Neural cell (in vitro differentiated cells): ENCODE data around the gene C22orf39. TPM values are rescaled to one million over a fixed set of nuclear protein-coding genes. Genes with fewer than 3 reads are reported as not detected.

Experiments used
- H2AFZ ChIP-seq: fragments of 200-600, 300-800 bp; sonication (generic), shearing (Covaris generic); 2 replicates; pipeline ENCODE4 v1.6.0; 2014; ENCODE audit warnings: low read depth, mild to moderate bottlenecking, antibody characterized with exemption, low read length, moderate library complexity
- H3F3A ChIP-seq: fragments of 200-600 bp; shearing (Covaris generic); 2 replicates; pipeline ENCODE4 v1.6.1; 2016; ENCODE audit warnings: mild to moderate bottlenecking, moderate library complexity, mixed read lengths, antibody characterized with exemption, low read length; ENCODE audit not compliant: insufficient read depth, poor library complexity, severe bottlenecking
- H3K27ac ChIP-seq: fragments of 200-600, 300-800 bp; sonication (generic), shearing (Covaris generic); 2 replicates; pipeline ENCODE4 v1.5.1; 2014; ENCODE audit warnings: mild to moderate bottlenecking, low read length, moderate library complexity
- H3K27me3 ChIP-seq: fragments of 300-800, 200-600 bp; sonication (generic), shearing (Covaris generic); 2 replicates; pipeline ENCODE4 v1.6.0; 2014; ENCODE audit warnings: mild to moderate bottlenecking, low read depth, low read length, moderate library complexity; ENCODE audit not compliant: insufficient read depth
- H3K36me3 ChIP-seq: fragments of 300-800, 200-600 bp; sonication (generic), shearing (Covaris generic); 2 replicates; pipeline ENCODE4 v1.5.1; 2014; ENCODE audit warnings: mild to moderate bottlenecking, antibody characterized with exemption, low read length, moderate library complexity; ENCODE audit not compliant: insufficient read depth
- H3K4me2 ChIP-seq: fragments of 300-800, 200-600 bp; sonication (generic), shearing (Covaris generic); 2 replicates; pipeline ENCODE4 v1.6.0; 2014; ENCODE audit warnings: mild to moderate bottlenecking, low read length
- H3K4me3 ChIP-seq: fragments of 300-800, 200-600 bp; sonication (generic), shearing (Covaris generic); 2 replicates; pipeline ENCODE4 v1.5.1; 2014; ENCODE audit warnings: mild to moderate bottlenecking, low read length, moderate library complexity
- H3K79me2 ChIP-seq: fragments of 200-600 bp; shearing (Covaris generic); replicated peaks from 2 replicates; pipeline ENCODE4 v1.6.0; 2014; ENCODE audit warnings: mild to moderate bottlenecking, low read length, moderate library complexity; ENCODE audit not compliant: insufficient read depth
- H3K9ac ChIP-seq: fragments of 300-800, 200-600 bp; sonication (generic), shearing (Covaris generic); 2 replicates; pipeline ENCODE4 v1.6.1; 2016; ENCODE audit warnings: mild to moderate bottlenecking, low read length, mixed read lengths
- H3K9me2 ChIP-seq: fragments of 200-600 bp; shearing (Covaris generic); 2 replicates; pipeline ENCODE4 v1.6.1; 2016; ENCODE audit warnings: mild to moderate bottlenecking, low read length, mixed read lengths; ENCODE audit not compliant: insufficient read depth
- H3K9me3 ChIP-seq: fragments of 200-600, 300-800 bp; sonication (generic), shearing (Covaris generic); 2 replicates; pipeline ENCODE4 v1.6.1; 2016; ENCODE audit warnings: mild to moderate bottlenecking, mixed run types, low read length, moderate library complexity, mixed read lengths
- H4K20me1 ChIP-seq: fragments of 200-600 bp; shearing (Covaris generic); 2 replicates; pipeline ENCODE4 v1.6.1; 2016; ENCODE audit warnings: mild to moderate bottlenecking, mixed run types; ENCODE audit not compliant: insufficient read depth
- CTCF ChIP-seq: fragments of 450-650 bp; IDR thresholded peaks from 2 replicates; pipeline ENCODE4 v1.5.1; 2014; ENCODE audit warnings: antibody characterized with exemption, mild to moderate bottlenecking, moderate library complexity; ENCODE audit not compliant: poor library complexity, severe bottlenecking
- EP300 ChIP-seq: fragments of 450-650 bp; conservative IDR thresholded peaks from 2 replicates; pipeline ENCODE4 v1.6.1; 2014; ENCODE audit warnings: antibody characterized with exemption, mild to moderate bottlenecking, moderate library complexity; ENCODE audit not compliant: poor library complexity, severe bottlenecking
- EZH2 ChIP-seq: fragments of 200-600, 300-800 bp; shearing (Covaris generic), sonication (generic); IDR thresholded peaks from 2 replicates; pipeline ENCODE4 v1.6.1; 2014; ENCODE audit warnings: antibody characterized with exemption, low read length, borderline replicate concordance, mild to moderate bottlenecking; ENCODE audit not compliant: insufficient read depth, poor library complexity, severe bottlenecking
- MXI1 ChIP-seq: fragments of 450-650 bp; conservative IDR thresholded peaks from 2 replicates; pipeline ENCODE4 v1.6.1; 2014; ENCODE audit warnings: antibody characterized with exemption, mild to moderate bottlenecking; ENCODE audit not compliant: poor library complexity, severe bottlenecking
- POLR2AphosphoS5 ChIP-seq: IDR thresholded peaks from 2 replicates; pipeline ENCODE4 v1.6.1; 2012
- RAD21 ChIP-seq: fragments of 450-650 bp; conservative IDR thresholded peaks from 2 replicates; pipeline ENCODE4 v1.6.1; 2014; ENCODE audit warnings: antibody characterized with exemption, mild to moderate bottlenecking, moderate library complexity
- REST ChIP-seq: IDR thresholded peaks from 2 replicates; pipeline ENCODE4 v1.6.1; 2012; ENCODE audit warnings: borderline replicate concordance
- SMC3 ChIP-seq: fragments of 450-650 bp; conservative IDR thresholded peaks from 2 replicates; pipeline ENCODE4 v1.6.1; 2014; ENCODE audit warnings: antibody characterized with exemption, mild to moderate bottlenecking, moderate library complexity; ENCODE audit not compliant: poor library complexity
- TAF1 ChIP-seq: IDR thresholded peaks from 2 replicates; pipeline ENCODE4 v1.6.1; 2012; ENCODE audit warnings: low read depth
- polyA plus RNA-seq: library from polyadenylated mRNA; depleted of rRNA; stranded (reverse); fragments of >200 nt; gene quantifications from 2 replicates; pipeline ENCODE4 v1.2.3, GENCODE V29; 2014

C22orf39 gene
- polyA plus RNA-seq, 1 donor from 2014 or later = 94.9 TPM

DNA sequence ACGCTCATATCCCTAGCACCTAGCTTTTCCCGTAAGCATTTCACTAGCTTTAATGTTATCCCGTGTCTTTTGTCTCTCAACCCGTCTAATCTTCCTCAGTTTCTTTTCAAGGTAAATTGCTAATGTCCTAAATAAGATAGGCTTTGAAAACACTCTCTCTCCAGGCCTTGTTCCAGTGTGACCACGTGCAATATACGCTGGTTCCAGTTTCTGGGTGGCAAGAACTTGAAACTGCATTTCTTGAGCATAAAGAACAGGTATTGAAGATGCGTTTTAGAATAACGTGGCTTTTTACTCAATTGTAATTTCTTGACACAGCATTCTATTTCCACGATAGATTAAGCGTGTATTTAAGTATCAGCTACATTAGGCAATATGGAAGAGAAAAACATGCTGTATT lies 33.3 kb upstream of the C22orf39 start:
- Histone ChIP-seq H3K4me3 (no peak overlapping the region), H4K20me1 (no peaks in the 10 kb centered on the region), H3K27me3 (no peaks in the 10 kb centered on the region), H3K79me2 (peaks cover 19% of the 10 kb centered on the region), H3K36me3 (no peaks in the 10 kb centered on the region), H3K9me3 (no peaks in the 10 kb centered on the region), H3K9ac (no peak overlapping the region), H3F3A (no peaks in the 10 kb centered on the region), H3K9me2 (no peaks in the 10 kb centered on the region), H3K27ac (no peak overlapping the region), H2AFZ (no peak overlapping the region), H3K4me2 (no peak overlapping the region)
- TF ChIP-seq EZH2 = no peak
- TF ChIP-seq RAD21 = no peak
- no peak for TF ChIP-seq CTCF
- TF ChIP-seq SMC3 = no peak
- no peak for TF ChIP-seq TAF1
- no peak for TF ChIP-seq REST

DNA sequence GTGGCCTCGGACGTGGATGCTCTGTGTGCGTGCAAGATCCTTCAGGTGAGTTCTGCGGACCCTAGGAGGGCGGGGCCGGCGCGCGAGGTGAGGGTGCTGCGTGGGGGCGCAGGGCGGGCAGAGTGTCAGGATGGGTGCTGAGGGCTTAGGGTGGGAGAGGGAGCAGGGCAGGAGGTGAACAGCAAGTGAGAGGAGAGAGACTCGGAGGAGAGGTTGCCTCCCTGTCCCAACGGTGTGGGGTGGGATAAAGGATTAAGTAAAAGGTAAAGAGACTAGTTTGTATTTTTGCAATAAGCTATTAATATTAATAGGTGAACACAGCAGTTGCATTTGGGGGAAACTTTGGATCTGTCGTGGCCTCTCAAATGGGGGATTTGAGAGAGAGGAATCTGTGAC lies 32.7 kb upstream of the C22orf39 start:
- Histone ChIP-seq H3K9ac (no peak overlapping the region), H2AFZ (peak overlapping the region; percentile 29)

More for the DNA sequence above, 32.7 kb upstream of the C22orf39 start:
- Histone ChIP-seq H4K20me1 (no peaks in the 10 kb centered on the region), H3K4me2 (peak overlapping the region; percentile 49), H3K4me3 (peak overlapping the region; percentile 84), H3K27me3 (no peaks in the 10 kb centered on the region), H3K9me2 (no peaks in the 10 kb centered on the region), H3K79me2 (peaks cover 19% of the 10 kb centered on the region), H3K36me3 (no peaks in the 10 kb centered on the region), H3F3A (no peaks in the 10 kb centered on the region), H3K27ac (no peak overlapping the region), H3K9me3 (no peaks in the 10 kb centered on the region)
- TF ChIP-seq RAD21 = no peak
- no peak for TF ChIP-seq EP300
- TF ChIP-seq CTCF = no peak
- TF ChIP-seq SMC3 = no peak
- no peak for TF ChIP-seq TAF1
- TF ChIP-seq REST = no peak
- no peak for TF ChIP-seq POLR2AphosphoS5
- TF ChIP-seq EZH2 = no peak
- TF ChIP-seq MXI1 = no peak
